Mucosa of rectum (tissue), 2 donors: ENCODE data around the gene WHRN.

Experiments
- H3K27ac ChIP-seq, 2 donors: one replicate each; pipeline ENCODE4 v1.7.0; 2013; ENCODE audit warnings: inconsistent platforms in 2 of 2, low read depth in 2 of 2, low read length in 2 of 2
- H3K27me3 ChIP-seq, 2 donors: one replicate each; pipeline ENCODE4 v1.7.0; 2013; ENCODE audit warnings: low read length in 2 of 2; ENCODE audit not compliant: control insufficient read depth in 2 of 2, insufficient read depth in 2 of 2
- H3K36me3 ChIP-seq, 2 donors: one replicate each; pipeline ENCODE4 v1.7.0; 2013; ENCODE audit warnings: low read length in 2 of 2; ENCODE audit not compliant: control insufficient read depth in 2 of 2, insufficient read depth in 2 of 2
- H3K4me1 ChIP-seq, 2 donors: one replicate each; pipeline ENCODE4 v1.7.0; 2013; ENCODE audit warnings: low read length in 2 of 2, mild to moderate bottlenecking in 1 of 2; ENCODE audit not compliant: control insufficient read depth in 2 of 2, insufficient read depth in 2 of 2
- H3K4me3 ChIP-seq, 2 donors: one replicate each; pipeline ENCODE4 v1.7.0; 2013; ENCODE audit warnings: low read length in 2 of 2
- H3K9ac ChIP-seq, 2 donors: one replicate each; pipeline ENCODE4 v1.7.0; 2013; ENCODE audit warnings: low read length in 2 of 2, low read depth in 1 of 2, mild to moderate bottlenecking in 1 of 2
- H3K9me3 ChIP-seq, 2 donors: one replicate each; pipeline ENCODE4 v1.7.0; 2013; ENCODE audit warnings: low read length in 2 of 2; ENCODE audit not compliant: control insufficient read depth in 2 of 2
- donor health status: healthy.
- donor health status: Normal muscosa, but diverticular disease.

Gene WHRN

GRCh38 chr9:114359801-114360200, 145.5 kb downstream of the WHRN start:
- Histone ChIP-seq H3K9ac (no peak overlapping the region), H3K36me3 (peaks cover 88 to 92% of the 10 kb centered on the region in 2 donors), H3K27me3 (no peaks in the 10 kb centered on the region), H3K4me1 (no peaks in the 10 kb centered on the region), H3K4me3 (no peak overlapping the region), H3K27ac (no peak overlapping the region), H3K9me3 (no peaks in the 10 kb centered on the region)

- no peaks in the 10 kb centered on the region for H3K9me3 ChIP-seq
- H3K4me1 ChIP-seq = no peaks in the 10 kb centered on the region
- no peak overlapping the region for H3K27ac ChIP-seq
- H3K36me3 ChIP-seq = peaks cover 72 to 84% of the 10 kb centered on the region in 2 donors
- no peak overlapping the region for H3K4me3 ChIP-seq
- H3K27me3 ChIP-seq = no peaks in the 10 kb centered on the region
- no peak overlapping the region for H3K9ac ChIP-seq
Measured at GRCh38 chr9:114357911-114358328, 147.4 kb downstream of the WHRN start.

- H3K4me1 ChIP-seq = no peaks in the 10 kb centered on the region
- no peaks in the 10 kb centered on the region for H3K27me3 ChIP-seq
- H3K9ac ChIP-seq = no peak overlapping the region
- no peak overlapping the region for H3K27ac ChIP-seq
- H3K36me3 ChIP-seq = peaks cover 68 to 81% of the 10 kb centered on the region in 2 donors
- no peak overlapping the region for H3K4me3 ChIP-seq
- no peaks in the 10 kb centered on the region for H3K9me3 ChIP-seq
Measured at GRCh38 chr9:114357360-114357759, 147.9 kb downstream of the WHRN start.

GRCh38 chr9:114356792-114357191, 148.5 kb downstream of the WHRN start:
- no peaks in the 10 kb centered on the region for H3K4me1 ChIP-seq
- peaks cover 63 to 79% of the 10 kb centered on the region in 2 donors for H3K36me3 ChIP-seq
- H3K9ac ChIP-seq = no peak overlapping the region
- H3K4me3 ChIP-seq = no peak overlapping the region
- H3K9me3 ChIP-seq = no peaks in the 10 kb centered on the region
- H3K27ac ChIP-seq = no peak overlapping the region
- H3K27me3 ChIP-seq = no peaks in the 10 kb centered on the region

- Histone ChIP-seq H3K4me3 (no peak overlapping the region), H3K9ac (no peak overlapping the region), H3K27ac (no peak overlapping the region), H3K4me1 (no peaks in the 10 kb centered on the region), H3K9me3 (no peaks in the 10 kb centered on the region), H3K27me3 (no peaks in the 10 kb centered on the region), H3K36me3 (peaks cover 59 to 76% of the 10 kb centered on the region in 2 donors)
Measured at GRCh38 chr9:114355821-114356220, 149.5 kb downstream of the WHRN start.
